Measurements from ENCODE around the gene CTNNA3.
"Not testable (repeated sequence)": the region's sequence is repeated elsewhere in the genome, so short reads cannot be mapped to it uniquely, and the experiment has no call there.

CTNNA3 gene

GRCh38 chr10:67506083-67506756, 189.8 kb downstream of the CTNNA3 start:
- DNase-seq (ENCODE audit: low spot score), result no peak

DNA sequence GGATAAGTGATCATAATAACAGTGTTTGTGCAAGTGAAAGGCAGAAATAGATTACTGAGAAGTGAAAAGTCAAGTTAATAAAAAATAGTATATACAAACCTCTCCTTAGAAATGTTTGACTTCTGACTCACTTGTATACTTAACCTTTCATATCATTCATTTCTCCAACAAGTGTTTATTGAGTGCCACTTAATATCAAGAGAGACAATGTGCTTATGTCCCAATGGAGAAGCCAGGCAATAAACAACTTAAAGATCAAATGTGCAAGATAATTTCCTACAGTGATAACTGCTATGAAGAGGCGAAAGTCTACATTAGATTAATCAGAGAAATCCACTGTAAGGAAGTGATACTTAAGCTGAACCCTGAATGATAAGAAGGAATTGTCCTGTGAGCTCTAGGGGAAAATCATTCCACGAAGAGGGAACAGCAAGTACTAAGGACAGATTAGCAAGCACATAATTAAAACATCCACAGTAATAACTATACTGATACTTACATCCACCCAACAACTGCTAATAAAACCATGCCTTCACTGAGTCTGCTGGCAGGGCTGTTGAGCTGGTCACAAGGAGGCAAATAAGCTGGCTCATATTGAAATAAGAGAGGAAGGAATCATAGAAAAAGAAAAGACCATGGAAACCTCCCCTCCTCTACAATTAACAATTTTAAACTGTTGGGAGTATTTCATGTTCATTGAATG, 203.5 kb downstream of the CTNNA3 start:
- no peak for DNase-seq (ENCODE audit: low spot score)

DNA sequence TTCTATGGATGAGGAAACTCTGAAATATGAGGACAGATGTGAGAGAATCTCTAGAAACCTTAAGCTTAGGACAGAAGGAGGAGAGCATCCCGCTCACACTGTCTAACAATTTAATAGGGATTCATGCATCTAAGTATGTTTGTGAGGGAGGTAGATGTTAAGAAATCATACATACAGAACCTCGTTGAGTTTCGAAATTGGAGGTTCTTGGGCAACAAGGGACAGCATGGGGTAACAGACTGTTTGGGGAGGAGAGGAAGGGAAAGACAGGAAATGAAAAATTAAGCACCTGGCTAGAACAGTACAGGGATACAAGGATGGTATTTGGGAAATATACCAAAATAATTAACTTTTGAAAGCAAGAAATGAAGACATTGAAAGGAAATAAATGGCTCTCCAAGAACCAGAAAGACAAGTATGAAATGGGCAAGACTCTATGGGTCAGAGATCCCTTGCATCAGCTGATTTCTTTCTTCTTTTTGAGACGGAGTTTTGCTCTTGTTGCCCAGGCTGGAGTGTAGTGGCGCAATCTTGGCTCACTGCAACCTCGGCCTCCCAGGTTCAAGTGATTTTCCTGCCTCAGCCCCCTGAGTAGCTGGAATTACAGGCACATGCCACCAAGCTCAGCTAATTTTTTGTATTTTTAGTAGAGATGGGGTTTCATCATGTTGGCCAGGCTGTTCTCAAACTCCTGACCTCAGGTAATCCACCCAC, 207.9 kb downstream of the CTNNA3 start:
- no peak for DNase-seq (ENCODE audit: low spot score)

- no peak for DNase-seq (ENCODE audit: low spot score)
Observed at GRCh38 chr10:67487199-67487598, 208.8 kb downstream of the CTNNA3 start.

GRCh38 chr10:67477868-67478267, 218.1 kb downstream of the CTNNA3 start:
- no peak for DNase-seq (ENCODE audit: low spot score)

DNA sequence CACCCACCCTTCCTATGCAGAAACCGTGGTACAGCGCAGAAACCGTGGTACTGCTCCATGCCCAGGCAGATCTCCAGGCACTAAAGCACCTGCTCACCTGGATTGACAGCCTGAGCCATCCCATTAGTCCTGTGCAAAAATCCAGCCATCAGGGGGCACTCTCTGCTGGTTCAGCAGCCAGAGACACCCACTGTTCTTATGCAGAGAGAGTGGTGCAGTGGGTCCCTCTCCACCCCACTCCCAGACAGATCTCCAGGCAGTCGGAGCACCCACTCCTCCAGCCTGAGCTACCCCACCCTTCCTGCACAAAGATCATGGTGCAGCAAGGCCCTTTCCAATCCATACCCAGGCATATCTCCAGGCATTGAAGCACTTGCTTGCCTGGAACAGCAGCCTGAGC, 219.8 kb downstream of the CTNNA3 start:
- DNase-seq (ENCODE audit: low spot score), result no peak

- no peak for DNase-seq (ENCODE audit: low spot score)
Observed at GRCh38 chr10:67473850-67474633, 222.0 kb downstream of the CTNNA3 start.

GRCh38 chr10:67471022-67471421, 225.0 kb downstream of the CTNNA3 start:
- no peak for DNase-seq (ENCODE audit: low spot score)

DNA sequence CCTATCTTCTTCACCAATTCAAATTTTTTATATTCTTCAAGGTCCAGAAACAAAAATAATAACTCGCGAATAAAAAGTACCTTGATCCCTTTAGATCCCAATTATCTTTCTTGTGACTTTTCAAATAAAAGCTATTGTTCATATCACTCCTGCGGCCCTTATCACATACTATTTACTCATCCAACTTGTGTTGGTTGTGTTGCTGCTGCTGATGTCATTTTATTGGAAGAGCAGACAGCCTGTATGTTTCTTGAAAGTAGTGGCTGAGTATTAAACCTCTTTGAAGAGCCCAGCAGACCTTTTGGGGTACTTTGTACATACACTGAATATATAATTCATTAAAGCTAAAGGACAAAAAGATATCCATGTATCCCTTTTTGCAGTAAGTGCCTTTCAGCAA, 231.7 kb downstream of the CTNNA3 start:
- DNase-seq (ENCODE audit: low spot score), result no peak

GRCh38 chr10:67452892-67453291, 243.1 kb downstream of the CTNNA3 start:
- DNase-seq (ENCODE audit: low spot score), result no peak

GRCh38 chr10:67438605-67439304, 257.2 kb downstream of the CTNNA3 start:
- DNase-seq (ENCODE audit: low spot score), result no peak

GRCh38 chr10:67433276-67433675, 262.7 kb downstream of the CTNNA3 start:
- DNase-seq (ENCODE audit: low spot score), result no peak

GRCh38 chr10:67402620-67403019, 293.4 kb downstream of the CTNNA3 start:
- DNase-seq (ENCODE audit: low spot score), result no peak

GRCh38 chr10:67401711-67402110, 294.3 kb downstream of the CTNNA3 start:
- no peak for DNase-seq (ENCODE audit: low spot score)

- DNase-seq (ENCODE audit: low spot score), result not testable (repeated sequence)
Observed at GRCh38 chr10:67386841-67387533, 309.0 kb downstream of the CTNNA3 start.

DNA sequence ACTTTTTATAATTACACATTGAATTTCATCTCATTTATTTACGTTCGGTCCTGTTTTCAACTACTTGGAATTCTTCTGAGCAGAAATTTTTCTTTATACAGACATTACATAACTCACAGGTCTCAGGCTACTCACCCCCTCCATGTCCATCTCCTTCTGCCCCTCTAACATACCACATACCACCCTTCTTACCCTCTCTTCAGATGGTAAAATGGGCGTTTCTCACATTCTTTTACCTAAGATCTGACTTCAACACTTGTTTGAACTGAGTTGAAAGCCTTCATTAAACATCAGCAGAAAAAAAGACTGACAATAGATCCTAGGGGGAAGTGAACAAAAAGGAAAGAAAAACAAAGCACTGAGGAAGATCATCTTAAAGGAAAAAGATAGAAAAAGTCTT, 309.7 kb downstream of the CTNNA3 start:
- no peak for DNase-seq (ENCODE audit: low spot score)

- DNase-seq (ENCODE audit: low spot score), result no peak
Observed at GRCh38 chr10:67385566-67385965, 310.4 kb downstream of the CTNNA3 start.

GRCh38 chr10:67385089-67385488, 310.9 kb downstream of the CTNNA3 start:
- no peak for DNase-seq (ENCODE audit: low spot score)

DNA sequence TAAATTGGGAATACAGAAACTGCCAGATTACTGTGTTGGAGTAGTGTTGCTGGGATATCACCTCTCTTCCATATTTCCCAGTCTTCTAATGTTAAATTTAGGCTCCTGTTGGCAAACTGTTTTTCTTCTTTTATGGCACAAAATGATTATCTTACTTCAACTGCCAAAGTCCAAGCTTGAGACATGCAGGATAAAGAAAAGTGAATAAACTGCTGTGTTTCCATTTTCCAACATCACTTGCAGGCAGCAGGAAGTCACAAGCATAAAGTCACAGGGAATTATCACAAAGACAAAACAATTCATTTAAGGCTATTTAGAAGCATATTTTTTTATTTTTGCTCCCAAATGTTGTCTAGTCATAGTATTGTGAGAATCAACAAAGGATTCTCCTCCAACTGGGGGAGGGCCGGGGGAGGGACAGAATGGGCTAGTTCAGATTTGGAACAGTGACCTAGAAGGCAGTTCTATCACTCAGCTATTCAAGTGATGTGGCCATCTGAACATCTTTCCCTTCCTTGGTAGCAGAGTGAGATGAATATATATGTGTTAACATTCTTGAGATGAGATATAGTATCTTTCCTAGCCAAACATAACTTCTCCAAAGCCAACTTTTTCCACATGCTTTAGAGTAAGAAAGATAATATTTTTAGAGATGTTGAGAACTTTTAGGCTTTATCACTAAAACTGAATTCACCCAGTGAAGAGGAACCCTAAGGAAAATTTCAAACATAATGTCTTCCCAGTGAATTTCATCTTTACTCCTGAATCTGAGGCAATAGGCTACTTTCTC, 364.7 kb downstream of the CTNNA3 start:
- no peak for DNase-seq (ENCODE audit: low spot score)
